GM18873 (cell line): ENCODE results near the gene PERM1.
"Not testable (repeated sequence)": the region's sequence is repeated elsewhere in the genome, so short reads cannot be mapped to it uniquely, and the experiment has no call there.

Experiments used
- ATAC-seq: cut with Tn5 transposase; IDR thresholded peaks from one replicate; pipeline ENCODE4 v1.9.1; 2021; ENCODE audit warnings: mild to moderate bottlenecking, moderate library complexity, moderate number of reproducible peaks; ENCODE audit not compliant: unreplicated experiment, low FRiP score

PERM1 gene

GRCh38 chr1:998745-998994 is 16.8 kb upstream of the PERM1 start:
- no peak for ATAC-seq

GRCh38 chr1:997993-998744 is 16.3 kb upstream of the PERM1 start:
- no peak for ATAC-seq

DNA sequence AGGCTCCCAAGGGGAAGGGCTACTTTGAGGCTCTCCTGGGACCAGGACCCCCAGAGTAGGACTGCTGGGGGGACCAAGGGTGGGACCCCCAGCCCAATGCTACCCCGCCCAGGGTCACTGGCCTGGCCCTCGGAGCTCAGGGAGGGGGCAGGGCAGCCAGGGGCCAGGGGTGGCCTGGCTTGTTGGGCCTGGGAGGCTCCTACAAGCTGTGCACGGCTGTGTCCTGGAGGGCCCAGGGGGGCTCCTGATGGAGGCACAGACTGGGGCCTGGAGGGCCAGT is 15.8 kb upstream of the PERM1 start:
- ATAC-seq: no peak

- no peak for ATAC-seq
Measured at GRCh38 chr1:996851-997712, 15.2 kb upstream of the PERM1 start.

GRCh38 chr1:995665-996633 is 14.1 kb upstream of the PERM1 start:
- no peak for ATAC-seq

DNA sequence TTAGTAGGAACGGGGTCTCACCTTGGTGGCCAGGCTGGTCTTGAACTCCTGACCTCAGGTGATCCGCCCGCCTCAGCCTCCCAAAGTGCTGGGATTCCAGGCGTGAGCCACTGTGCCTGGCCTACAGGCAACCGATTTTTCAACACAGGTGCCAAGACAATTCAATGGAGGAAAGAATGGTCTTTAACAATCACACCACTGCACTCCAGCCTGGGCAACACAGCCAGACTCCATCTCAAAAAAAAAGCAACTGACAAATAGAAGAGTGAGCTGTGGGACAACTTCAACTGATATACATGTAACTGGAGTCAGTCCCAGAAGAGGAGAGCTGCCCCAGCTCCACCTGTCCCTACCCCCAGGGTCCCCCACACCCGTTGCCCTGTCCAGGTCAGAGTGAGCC is 12.7 kb upstream of the PERM1 start:
- ATAC-seq: not testable (repeated sequence)

DNA sequence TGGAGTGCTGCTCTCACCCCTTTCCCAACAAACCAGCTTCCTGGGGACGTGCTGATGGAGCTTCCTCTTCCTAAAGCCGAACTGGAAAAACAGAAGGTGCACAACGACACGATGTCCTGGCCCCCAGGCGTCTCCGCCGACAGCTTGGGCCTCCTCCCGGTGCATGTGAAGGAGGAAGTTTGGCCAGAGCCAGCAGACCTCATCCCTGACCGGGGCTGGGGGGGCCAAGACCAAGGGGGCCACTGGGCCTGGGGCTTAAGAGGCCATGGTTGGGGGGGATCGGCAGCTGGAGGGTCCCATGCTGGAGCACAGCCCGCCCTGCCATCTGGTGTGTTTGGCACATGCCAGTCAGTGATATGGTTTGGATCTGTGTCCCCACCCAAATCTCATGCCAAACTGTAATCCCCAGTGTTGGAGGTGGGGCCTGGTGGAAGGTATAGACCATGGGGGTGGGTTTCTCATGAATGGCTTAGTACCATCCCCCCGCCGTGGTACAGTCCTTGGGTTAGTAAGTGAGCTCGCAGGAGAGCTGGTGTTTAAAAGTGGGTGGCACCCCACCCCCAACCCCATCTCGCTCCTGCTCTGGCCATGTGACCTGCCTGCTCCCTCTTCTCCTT is 11.6 kb upstream of the PERM1 start:
- no peak for ATAC-seq

DNA sequence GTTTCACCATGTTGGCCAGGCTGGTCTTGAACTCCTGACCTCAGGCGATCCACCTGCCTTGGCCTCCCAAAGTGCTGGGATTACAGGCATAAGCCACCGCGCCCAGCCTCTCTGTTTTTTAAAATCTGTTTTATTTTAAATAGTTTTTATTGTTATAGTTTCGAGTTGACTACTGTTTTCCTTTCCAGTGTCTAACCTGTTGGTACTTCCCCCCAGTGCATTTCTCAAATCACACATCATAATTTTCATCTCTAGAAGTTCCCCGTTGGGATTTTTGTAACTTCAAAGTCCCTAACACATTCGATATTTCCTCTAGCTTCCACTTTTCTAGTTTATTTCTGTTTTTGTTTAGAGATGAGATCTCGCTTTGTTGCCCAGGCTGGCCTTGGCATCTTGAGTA is 10.5 kb upstream of the PERM1 start:
- ATAC-seq: no peak

- ATAC-seq: no peak
Measured at GRCh38 chr1:991895-992294, 10.0 kb upstream of the PERM1 start.

- ATAC-seq: not testable (repeated sequence)
Measured at GRCh38 chr1:991275-991674, 9.4 kb upstream of the PERM1 start.

GRCh38 chr1:988061-988460 is 6.2 kb upstream of the PERM1 start:
- ATAC-seq: not testable (repeated sequence)

GRCh38 chr1:985126-985525 is 3.2 kb upstream of the PERM1 start:
- no peak for ATAC-seq

- ATAC-seq: no peak
Measured at GRCh38 chr1:984476-984814, 2.6 kb upstream of the PERM1 start.

GRCh38 chr1:983798-984475 is 2.0 kb upstream of the PERM1 start:
- ATAC-seq: no peak

GRCh38 chr1:982765-983436 is 1.0 kb upstream of the PERM1 start:
- ATAC-seq: no peak

DNA sequence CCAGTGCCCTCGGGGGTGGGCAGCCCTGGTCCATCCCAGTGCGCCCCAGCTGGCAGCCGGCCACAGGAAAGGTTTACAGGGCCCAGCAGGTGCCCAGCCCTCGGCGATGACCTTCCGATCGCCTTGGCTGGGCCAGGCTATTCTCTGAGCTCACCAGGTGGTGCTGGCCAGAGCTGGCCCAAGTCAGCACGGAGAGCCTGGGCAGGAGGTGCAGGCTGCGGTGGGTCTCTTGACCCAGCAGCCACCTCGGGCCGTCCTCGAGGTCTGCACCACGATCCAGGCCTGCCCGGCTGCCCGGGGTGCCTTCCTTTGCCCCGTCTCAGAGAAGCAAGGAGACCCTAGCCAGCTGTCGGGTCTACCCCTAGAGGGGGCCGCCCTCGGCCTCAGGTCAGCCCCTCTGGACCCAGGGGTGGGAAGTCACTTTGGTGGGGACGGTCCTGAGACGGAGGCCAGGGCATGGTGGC is 370 bp downstream of the PERM1 start:
- ATAC-seq: no peak

DNA sequence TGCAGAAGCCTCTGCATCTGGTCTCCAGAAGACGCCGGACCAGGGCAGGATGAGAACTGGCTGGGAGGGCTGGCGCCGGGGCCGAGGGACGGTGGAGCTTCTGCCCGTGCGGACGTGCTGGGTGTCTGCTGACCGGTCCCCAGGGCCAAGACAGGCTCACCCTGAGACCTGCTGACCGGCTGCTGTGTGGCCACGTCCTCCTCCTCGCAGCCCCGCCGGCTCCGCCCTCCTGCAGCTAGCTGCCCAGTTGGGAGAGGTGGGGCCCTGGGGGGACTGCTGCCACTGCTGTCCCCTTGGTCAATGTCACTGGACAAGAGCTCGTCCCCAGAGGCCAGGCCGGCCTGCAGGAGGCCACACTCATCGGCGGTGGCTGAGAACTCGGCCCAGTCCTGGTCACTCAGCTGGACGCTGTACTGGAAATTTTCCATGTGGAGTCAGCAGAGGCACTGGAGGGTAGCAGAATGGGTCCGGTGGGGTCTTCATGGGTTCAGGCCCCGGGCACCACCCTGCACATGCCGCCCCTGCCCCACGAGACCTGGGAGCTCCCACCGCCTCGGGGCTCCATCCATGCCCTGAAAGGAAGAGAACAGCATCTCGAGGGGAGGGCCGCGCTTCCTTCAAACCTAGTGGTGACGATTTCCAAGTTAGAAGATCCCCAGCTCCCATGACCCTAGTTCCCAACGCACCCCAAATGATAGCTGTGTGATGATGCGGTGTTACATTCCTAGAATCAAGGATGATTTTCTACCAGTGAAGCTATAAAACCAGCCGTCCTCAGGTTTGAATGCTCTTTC is 1.1 kb downstream of the PERM1 start:
- no peak for ATAC-seq

GRCh38 chr1:980137-980571 is 1.7 kb downstream of the PERM1 start:
- ATAC-seq: no peak

DNA sequence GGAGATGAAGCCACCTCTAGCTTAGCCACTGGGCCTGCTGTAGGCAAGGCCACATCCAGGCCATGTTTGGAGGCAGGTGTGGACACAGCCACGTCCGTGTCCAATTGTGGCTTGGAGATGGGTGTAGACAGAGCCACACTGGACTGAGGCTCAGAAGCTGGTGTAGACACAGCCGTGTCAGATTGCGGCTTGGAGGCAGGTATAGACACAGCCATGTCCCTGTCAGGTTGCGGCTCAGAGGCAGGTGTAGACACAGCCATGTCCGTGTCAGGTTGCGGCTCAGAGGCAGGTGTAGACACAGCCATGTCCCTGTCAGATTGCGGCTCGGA is 2.2 kb downstream of the PERM1 start:
- ATAC-seq: no peak
